Activated naive CD4-positive, alpha-beta T cell treated with anti-CD3 and anti-CD28 coated beads for 36 hours (primary cell): ENCODE results near the gene XYLT1. TPM values are rescaled to one million over a fixed set of nuclear protein-coding genes. Genes with fewer than 3 reads are reported as not detected.
A peak's percentile ranks its signal among the peaks of the same experiment; 100 is the strongest.

Source experiments
- CTCF ChIA-PET: fragments of 350-600 bp; sonication (Branson Sonifier 250); formaldehyde crosslinking; loops from one replicate; lab custom pipeline; 2021; ENCODE audit warnings: antibody characterized with exemption; lab: Charles Lee
- DNase-seq: peaks from one replicate; pipeline ENCODE4 v3.0.0-alpha.2; 2020
- H3K27ac Mint-ChIP-seq: one replicate; pipeline ENCODE4 v1.8.0; 2021; ENCODE audit warnings: mild to moderate bottlenecking, mixed read lengths
- H3K27me3 Mint-ChIP-seq: one replicate; pipeline ENCODE4 v1.8.0; 2021; ENCODE audit warnings: low read depth, mixed read lengths
- H3K36me3 Mint-ChIP-seq: one replicate; pipeline ENCODE4 v1.8.0; 2021; ENCODE audit warnings: low read depth, mixed read lengths
- H3K4me1 Mint-ChIP-seq: one replicate; pipeline ENCODE4 v1.8.0; 2021; ENCODE audit warnings: low read depth, mixed read lengths
- H3K4me3 Mint-ChIP-seq: one replicate; pipeline ENCODE4 v1.8.0; 2021; ENCODE audit warnings: mild to moderate bottlenecking, moderate library complexity, mixed read lengths
- H3K9me3 Mint-ChIP-seq: one replicate; pipeline ENCODE4 v1.8.0; 2021; ENCODE audit warnings: mixed read lengths
- intact Hi-C: fragments of 100-400 bp; cut with micrococcal nuclease; formaldehyde crosslinking; loops from one replicate; pipeline ENCODE4 v1.15.1; 2023
- total RNA-seq, 2 experiments: library from RNA; stranded (reverse); gene quantifications; one replicate each; pipeline ENCODE4 v1.2.3, GENCODE V29; 2021

XYLT1 gene
- total RNA-seq, 2 experiments from 2014 or later = 3.3 to 4.5 TPM

DNA sequence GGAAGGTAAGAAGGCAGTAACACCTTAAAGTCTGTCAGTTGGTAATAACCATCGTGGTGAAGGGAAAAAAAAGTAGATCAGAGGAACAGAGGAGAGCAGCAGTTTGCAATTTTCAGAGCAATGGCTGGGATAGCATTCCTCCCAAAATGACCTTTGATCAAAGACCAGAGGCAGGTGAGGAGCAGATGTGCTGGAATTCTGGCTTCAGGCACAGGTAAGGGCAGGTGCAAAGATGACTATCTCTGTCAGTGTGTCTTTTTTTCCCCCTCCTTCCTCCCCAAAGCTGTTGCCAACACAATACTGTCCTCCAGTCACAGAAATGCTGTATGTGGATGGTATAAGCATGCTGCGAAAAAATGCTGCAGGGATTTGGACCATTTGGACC lies 166.7 kb downstream of the XYLT1 start:
- H3K4me1 Mint-ChIP-seq = peaks cover 33% of the 10 kb centered on the region

DNA sequence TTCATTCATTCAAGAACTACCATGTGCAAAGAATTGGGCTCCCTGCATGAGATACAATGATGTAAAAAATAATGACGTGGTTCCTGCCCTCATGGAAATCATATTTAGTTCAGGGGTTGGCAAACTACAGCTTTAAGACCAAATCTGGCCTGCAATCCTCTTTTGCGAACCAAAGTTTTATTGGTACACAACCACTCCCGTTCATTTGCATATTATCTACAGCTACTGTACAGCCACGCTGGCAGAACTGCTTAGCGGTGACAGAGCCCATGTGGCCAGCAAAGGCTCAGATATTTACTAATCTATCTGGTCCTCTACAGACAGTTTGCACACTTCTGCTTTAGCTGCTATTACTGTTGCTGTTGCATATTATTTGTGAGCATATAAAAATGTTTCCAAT lies 167.7 kb downstream of the XYLT1 start:
- Mint-ChIP-seq H3K4me3 (no peak overlapping the region), H3K27me3 (no peaks in the 10 kb centered on the region), H3K27ac (no peak overlapping the region), H3K4me1 (peaks cover 33% of the 10 kb centered on the region), H3K36me3 (no peaks in the 10 kb centered on the region), H3K9me3 (no peaks in the 10 kb centered on the region)
- CTCF ChIA-PET = no interaction called here
- no peak for DNase-seq
- intact Hi-C loops = no loop called here

More for the DNA sequence above, 166.7 kb downstream of the XYLT1 start:
- intact Hi-C loops = no loop called here
- no peaks in the 10 kb centered on the region for H3K9me3 Mint-ChIP-seq
- H3K27me3 Mint-ChIP-seq = no peaks in the 10 kb centered on the region
- H3K27ac Mint-ChIP-seq = peak overlapping the region; percentile 24
- CTCF ChIA-PET = interaction anchor here (0.7 kb wide), 2 partner anchors 161 to 174 kb away, joined by 3 read pairs; no protein-coding TSS in a partner anchor
- DNase-seq = no peak
- no peaks in the 10 kb centered on the region for H3K36me3 Mint-ChIP-seq
- H3K4me3 Mint-ChIP-seq = no peak overlapping the region

DNA sequence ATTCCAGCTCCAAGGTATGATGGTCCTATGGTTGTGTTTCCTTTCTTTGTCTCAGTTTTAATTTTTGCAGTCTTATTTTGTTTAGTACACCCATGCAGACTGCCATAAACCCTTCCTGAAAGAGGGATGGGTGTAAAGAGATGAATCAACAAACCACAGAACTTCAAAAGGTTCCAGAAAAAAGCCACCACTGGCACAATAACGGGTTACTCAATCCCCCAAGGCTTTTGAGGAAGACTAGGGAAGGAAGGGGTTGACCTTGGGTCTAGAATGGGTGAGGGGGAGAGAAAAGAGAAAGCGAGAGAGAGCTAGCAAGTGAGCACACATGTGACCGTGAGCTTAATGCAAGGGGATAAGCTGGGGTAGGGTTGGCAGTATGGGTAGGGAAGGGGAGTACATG lies 168.1 kb downstream of the XYLT1 start:
- no peak for DNase-seq
- Mint-ChIP-seq H3K4me1 (peaks cover 33% of the 10 kb centered on the region), H3K4me3 (no peak overlapping the region), H3K27me3 (no peaks in the 10 kb centered on the region), H3K27ac (no peak overlapping the region), H3K9me3 (no peaks in the 10 kb centered on the region), H3K36me3 (no peaks in the 10 kb centered on the region)
- CTCF ChIA-PET = interaction anchor here (1.7 kb wide), 1 partner anchor 24 kb away, joined by 4 read pairs; no protein-coding TSS in a partner anchor
- intact Hi-C loops = no loop called here

DNA sequence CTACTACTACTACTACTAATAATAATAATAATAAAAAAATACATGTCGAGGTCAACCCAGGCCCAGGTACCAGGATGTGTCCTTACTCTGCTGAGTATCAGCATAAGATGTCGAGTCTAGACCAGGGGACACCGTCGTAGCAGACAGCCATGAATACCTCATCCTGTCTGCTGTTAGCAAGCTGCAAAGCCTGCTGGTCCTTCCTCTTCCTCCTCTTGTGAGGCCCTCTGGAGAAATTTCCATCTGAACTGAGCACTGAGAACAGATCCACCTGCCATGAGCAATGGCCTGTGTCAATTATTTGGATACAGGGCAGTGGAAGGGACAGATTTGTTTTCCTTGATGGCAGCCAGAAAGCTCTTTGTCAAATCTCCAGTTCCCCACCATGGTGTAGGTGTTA lies 168.5 kb downstream of the XYLT1 start:
- DNase-seq = peak; percentile 17
- H3K4me3 Mint-ChIP-seq = no peak overlapping the region
- intact Hi-C loops = no loop called here
- H3K9me3 Mint-ChIP-seq = no peaks in the 10 kb centered on the region
- CTCF ChIA-PET = interaction anchor here (1.7 kb wide), 1 partner anchor 23 kb away, joined by 4 read pairs; no protein-coding TSS in a partner anchor
- H3K36me3 Mint-ChIP-seq = no peaks in the 10 kb centered on the region
- peaks cover 33% of the 10 kb centered on the region for H3K4me1 Mint-ChIP-seq
- no peaks in the 10 kb centered on the region for H3K27me3 Mint-ChIP-seq
- H3K27ac Mint-ChIP-seq = no peak overlapping the region

DNA sequence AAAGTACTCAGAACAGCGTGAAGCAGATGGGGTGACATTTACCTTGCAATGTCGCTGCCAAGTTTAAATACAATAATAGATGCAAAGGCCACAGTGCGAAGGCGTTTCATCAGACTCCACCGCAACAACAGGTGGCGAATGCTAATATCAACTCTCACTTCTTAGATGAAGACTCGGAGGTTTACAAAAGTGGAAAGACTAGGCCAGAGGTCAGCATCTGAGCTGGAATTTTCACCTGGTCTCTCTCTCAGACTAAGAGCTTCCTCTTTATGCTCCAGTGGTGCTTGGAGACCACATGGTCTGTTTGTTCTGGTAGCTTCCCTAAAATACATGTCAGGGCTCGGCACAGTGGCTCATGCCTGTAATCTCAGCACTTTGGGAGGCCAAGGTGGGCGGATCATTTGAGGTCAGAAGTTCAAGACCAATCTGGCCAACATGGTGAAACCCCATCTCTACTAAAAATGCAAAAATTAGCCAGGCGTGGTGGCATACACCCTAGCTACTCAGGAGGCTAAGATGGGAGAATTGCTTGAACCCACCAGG lies 169.1 kb downstream of the XYLT1 start:
- no peaks in the 10 kb centered on the region for H3K36me3 Mint-ChIP-seq
- H3K27ac Mint-ChIP-seq = no peak overlapping the region
- no peak overlapping the region for H3K4me3 Mint-ChIP-seq
- no peak for DNase-seq
- intact Hi-C loops = no loop called here
- H3K4me1 Mint-ChIP-seq = peaks cover 30% of the 10 kb centered on the region
- no peaks in the 10 kb centered on the region for H3K9me3 Mint-ChIP-seq
- H3K27me3 Mint-ChIP-seq = no peaks in the 10 kb centered on the region
- CTCF ChIA-PET = interaction anchor here (0.7 to 1.7 kb wide), 2 partner anchors 23 to 497 kb away, joined by 4 read pairs; no protein-coding TSS in a partner anchor

DNA sequence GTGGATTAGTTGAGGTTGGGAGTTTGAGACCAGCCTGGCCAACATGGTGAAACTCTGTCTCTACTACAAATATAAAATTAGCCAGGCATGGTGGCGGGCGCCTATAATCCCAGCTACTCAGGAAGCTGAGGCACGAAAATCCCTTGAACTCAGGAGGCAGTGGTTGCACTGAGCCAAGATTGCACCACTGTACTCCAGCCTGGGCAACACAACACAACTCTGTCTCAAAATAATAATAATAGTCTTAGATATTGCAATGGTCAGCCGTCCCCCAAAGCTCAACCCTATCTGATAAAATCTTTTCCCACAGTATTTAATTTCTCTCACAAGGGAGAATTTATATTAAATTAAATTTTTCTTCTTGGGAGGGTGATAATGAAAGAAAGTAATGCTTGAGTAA lies 169.6 kb downstream of the XYLT1 start:
- intact Hi-C loops = no loop called here
- Mint-ChIP-seq H3K27me3 (no peaks in the 10 kb centered on the region), H3K9me3 (no peaks in the 10 kb centered on the region), H3K36me3 (no peaks in the 10 kb centered on the region), H3K27ac (no peak overlapping the region), H3K4me3 (no peak overlapping the region), H3K4me1 (peaks cover 30% of the 10 kb centered on the region)
- CTCF ChIA-PET = interaction anchor here (0.7 to 1.7 kb wide), 2 partner anchors 22 to 496 kb away, joined by 4 read pairs; no protein-coding TSS in a partner anchor
- no peak for DNase-seq

DNA sequence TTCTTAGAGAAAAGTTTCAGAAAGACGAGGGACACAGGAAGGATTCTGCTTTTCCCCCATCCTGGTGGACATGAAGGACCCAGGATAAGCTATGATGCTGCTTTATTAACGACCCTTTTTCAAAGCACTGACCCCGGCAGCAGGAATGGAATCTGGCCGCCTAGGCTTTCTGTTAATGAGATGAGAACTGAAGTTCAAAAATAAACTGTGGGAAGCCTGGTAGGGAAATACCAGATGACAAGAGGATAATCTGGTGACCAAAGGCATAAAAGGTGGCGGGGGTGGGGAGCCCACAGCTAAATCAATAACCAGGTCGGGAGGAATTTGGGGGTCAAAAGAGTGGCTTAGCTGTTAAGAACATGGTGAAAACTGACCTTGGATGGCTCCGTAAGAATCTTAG lies 171.0 kb downstream of the XYLT1 start:
- peaks cover 18% of the 10 kb centered on the region for H3K4me1 Mint-ChIP-seq
- no peak overlapping the region for H3K27ac Mint-ChIP-seq
- CTCF ChIA-PET = no interaction called here
- H3K27me3 Mint-ChIP-seq = no peaks in the 10 kb centered on the region
- H3K36me3 Mint-ChIP-seq = no peaks in the 10 kb centered on the region
- no peaks in the 10 kb centered on the region for H3K9me3 Mint-ChIP-seq
- no peak for DNase-seq
- intact Hi-C loops = no loop called here
- H3K4me3 Mint-ChIP-seq = no peak overlapping the region

DNA sequence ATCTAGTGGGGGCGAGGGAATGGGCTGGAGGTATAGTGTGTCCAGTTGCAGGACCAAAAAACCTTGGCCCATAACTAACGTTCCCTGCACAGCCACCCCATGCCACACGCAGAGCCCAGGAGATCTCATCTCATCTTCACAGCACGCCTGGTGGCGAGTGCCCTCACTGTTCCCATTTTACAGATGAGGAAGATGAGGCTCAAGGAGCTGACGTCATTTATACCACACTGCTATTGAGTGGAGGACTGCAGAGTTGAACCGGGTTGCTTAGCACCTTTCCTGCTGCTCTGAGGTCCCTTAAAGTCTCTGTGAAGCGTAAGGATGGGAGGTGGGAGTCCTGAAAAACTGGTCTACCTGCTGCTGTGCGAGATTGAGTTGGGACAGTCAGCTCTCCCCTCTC lies 172.5 kb downstream of the XYLT1 start:
- Mint-ChIP-seq H3K9me3 (no peaks in the 10 kb centered on the region), H3K4me1 (peaks cover 12% of the 10 kb centered on the region), H3K27me3 (no peaks in the 10 kb centered on the region), H3K27ac (no peak overlapping the region), H3K4me3 (no peak overlapping the region), H3K36me3 (no peaks in the 10 kb centered on the region)
- DNase-seq = no peak
- intact Hi-C loops = no loop called here
- CTCF ChIA-PET = interaction anchor here (0.9 kb wide), 1 partner anchor 19 kb away, joined by 3 read pairs; no protein-coding TSS in a partner anchor

DNA sequence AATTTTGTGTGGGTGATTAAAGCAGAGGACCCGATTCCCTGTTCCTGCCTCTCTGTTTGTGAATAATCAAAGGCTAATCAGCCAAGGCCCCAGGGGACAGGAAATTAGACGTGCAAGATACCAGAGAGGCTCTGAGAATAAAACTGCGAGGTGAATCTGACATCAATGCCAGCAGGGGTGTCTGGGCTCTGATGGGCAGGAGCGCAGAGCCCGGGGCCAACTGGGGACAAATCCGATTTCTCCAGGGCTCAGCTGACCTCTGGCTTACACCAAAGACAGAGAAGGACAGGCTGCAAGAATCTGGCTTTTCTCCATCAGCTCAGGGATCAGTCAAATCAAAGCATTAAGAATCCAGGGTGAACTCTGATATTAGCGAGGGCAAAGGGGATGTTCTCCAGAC lies 174.3 kb downstream of the XYLT1 start:
- Mint-ChIP-seq H3K4me1 (peaks cover under 1% of the 10 kb centered on the region), H3K27ac (no peak overlapping the region), H3K36me3 (no peaks in the 10 kb centered on the region), H3K4me3 (no peak overlapping the region), H3K27me3 (no peaks in the 10 kb centered on the region), H3K9me3 (peaks cover 2% of the 10 kb centered on the region)
- CTCF ChIA-PET = no interaction called here
- intact Hi-C loops = no loop called here
- no peak for DNase-seq

DNA sequence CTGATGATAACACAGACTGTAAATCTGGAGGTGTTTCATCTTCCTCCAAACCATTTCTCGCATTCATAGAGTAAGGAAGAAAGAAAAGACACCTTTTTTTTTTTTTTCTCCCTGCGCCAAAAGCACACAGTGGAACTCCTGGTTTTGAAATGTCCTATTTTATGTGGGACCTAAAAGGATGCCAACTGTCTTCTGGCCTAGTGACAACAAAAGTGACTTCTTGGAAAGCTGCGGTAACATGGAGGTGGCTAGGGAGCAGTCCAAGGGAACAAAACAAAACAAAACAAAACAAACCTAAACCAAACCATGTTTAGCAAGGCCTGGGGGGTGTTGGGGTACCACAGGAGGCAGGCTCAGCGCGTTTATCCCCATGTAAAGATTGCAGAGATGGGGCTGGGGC lies 174.8 kb downstream of the XYLT1 start:
- no peak for DNase-seq
- H3K36me3 Mint-ChIP-seq = no peaks in the 10 kb centered on the region
- no peak overlapping the region for H3K27ac Mint-ChIP-seq
- H3K4me3 Mint-ChIP-seq = no peak overlapping the region
- H3K9me3 Mint-ChIP-seq = peaks cover 2% of the 10 kb centered on the region
- intact Hi-C loops = no loop called here
- H3K27me3 Mint-ChIP-seq = no peaks in the 10 kb centered on the region
- CTCF ChIA-PET = no interaction called here
- H3K4me1 Mint-ChIP-seq = no peaks in the 10 kb centered on the region

DNA sequence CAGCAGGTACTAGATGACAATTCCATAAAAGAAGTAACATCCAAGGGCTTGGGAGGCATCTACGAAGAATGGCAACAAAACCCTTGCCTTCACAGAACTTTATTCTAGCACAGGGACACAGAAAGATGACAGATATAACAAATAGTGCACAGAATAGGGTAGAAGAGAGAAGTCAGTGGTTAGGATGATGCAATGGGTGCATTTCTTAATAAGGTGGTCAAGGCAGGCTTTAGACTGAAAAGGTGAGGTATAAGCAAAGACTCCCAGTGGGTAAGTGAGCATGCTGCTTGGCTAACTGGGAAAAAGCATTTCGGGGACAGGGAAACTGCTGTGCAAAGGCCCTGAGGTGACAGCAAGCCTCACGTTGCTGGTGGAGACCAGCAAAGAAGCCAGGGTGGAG lies 175.9 kb downstream of the XYLT1 start:
- CTCF ChIA-PET = no interaction called here
- no peaks in the 10 kb centered on the region for H3K4me1 Mint-ChIP-seq
- H3K27ac Mint-ChIP-seq = no peak overlapping the region
- H3K4me3 Mint-ChIP-seq = no peak overlapping the region
- no peaks in the 10 kb centered on the region for H3K36me3 Mint-ChIP-seq
- DNase-seq = no peak
- H3K9me3 Mint-ChIP-seq = peaks cover 2% of the 10 kb centered on the region
- intact Hi-C loops = no loop called here
- no peaks in the 10 kb centered on the region for H3K27me3 Mint-ChIP-seq

DNA sequence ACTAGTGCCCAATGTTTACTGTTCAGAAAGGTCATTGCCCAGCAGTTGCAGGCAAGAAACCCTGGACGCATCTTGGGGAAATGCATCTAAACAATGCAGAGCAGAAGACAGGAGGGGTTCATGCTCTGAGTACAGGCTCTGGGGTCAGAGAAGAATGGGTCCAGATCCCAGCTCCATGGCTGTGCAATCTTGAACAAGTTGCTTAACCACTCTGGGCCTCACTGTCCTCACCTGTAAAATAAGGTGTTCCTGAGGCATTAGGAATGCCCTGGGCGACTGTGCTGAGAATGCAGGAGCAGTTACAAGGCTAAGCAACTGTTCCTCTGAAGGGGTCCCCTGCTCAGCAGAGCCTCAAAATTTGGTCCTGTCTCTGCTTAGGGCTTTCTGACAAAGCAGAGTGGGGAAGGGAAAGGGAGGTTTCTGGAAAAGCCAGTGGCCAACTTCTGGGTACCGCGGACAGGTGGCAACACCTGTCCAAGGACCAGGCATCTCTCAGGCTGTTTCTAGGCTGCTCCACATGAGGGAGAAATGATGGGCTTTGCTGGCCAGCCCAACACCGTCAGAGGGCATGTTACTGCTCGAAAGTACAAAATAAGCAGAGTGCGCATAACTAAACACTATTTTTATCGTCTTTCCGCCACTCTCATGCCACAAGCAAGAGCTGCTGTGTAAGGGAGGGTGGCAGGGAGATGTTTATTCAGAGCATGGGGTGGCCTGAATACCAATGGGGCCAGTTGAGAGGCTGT lies 176.8 kb downstream of the XYLT1 start:
- intact Hi-C loops = no loop called here
- Mint-ChIP-seq H3K9me3 (peaks cover 2% of the 10 kb centered on the region), H3K4me3 (no peak overlapping the region), H3K27me3 (no peaks in the 10 kb centered on the region), H3K4me1 (no peaks in the 10 kb centered on the region), H3K36me3 (peaks cover 1% of the 10 kb centered on the region), H3K27ac (no peak overlapping the region)
- DNase-seq = no peak
- CTCF ChIA-PET = no interaction called here

DNA sequence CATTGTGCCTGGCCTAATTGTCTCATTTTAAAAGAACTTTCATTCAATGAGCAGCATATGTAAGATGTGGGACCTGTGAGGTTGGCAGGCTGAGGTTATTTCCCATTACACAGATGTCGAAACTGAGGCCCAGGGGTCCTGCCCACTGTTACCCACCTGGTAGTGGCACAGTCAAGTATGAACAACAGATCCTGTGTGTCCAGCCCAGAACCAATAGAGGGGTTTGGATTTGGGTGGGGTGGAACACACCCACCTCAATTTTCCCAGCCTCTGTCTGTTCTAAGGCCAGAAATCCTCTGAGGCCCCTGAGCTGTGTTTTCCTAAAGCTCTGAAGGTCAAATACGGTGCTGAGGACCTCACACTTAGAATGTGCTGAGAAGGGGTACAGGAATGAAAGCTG lies 179.5 kb downstream of the XYLT1 start:
- intact Hi-C loops = no loop called here
- H3K4me3 Mint-ChIP-seq = no peak overlapping the region
- peaks cover 4% of the 10 kb centered on the region for H3K36me3 Mint-ChIP-seq
- peaks cover 2% of the 10 kb centered on the region for H3K9me3 Mint-ChIP-seq
- CTCF ChIA-PET = no interaction called here
- no peak overlapping the region for H3K27ac Mint-ChIP-seq
- no peak for DNase-seq
- H3K27me3 Mint-ChIP-seq = no peaks in the 10 kb centered on the region
- no peaks in the 10 kb centered on the region for H3K4me1 Mint-ChIP-seq
